SK-N-SH (cell line): Measurements from ENCODE around the gene SYNE1. TPM values are rescaled to one million over a fixed set of nuclear protein-coding genes. Genes with fewer than 3 reads are reported as not detected.

Experiments used
- CTCF ChIA-PET: fragments of 300-600, 350-600 bp; formaldehyde crosslinking; extraction: SDS; loops from one replicate; lab custom pipeline; 2021; lab: Yijun Ruan, JAX
- POLR2A ChIA-PET: fragments of 350-600 bp; sonication (Branson Sonifier 250); formaldehyde crosslinking; extraction: SDS; loops from one replicate; lab custom pipeline; 2020; ENCODE audit warnings: antibody characterized with exemption, inconsistent platforms; lab: Yijun Ruan, JAX
- DNase-seq: peaks from one replicate; pipeline ENCODE4 v3.0.0; 2012
- H2AFZ ChIP-seq: fragments of 200-600 bp; sonication (generic); 2 replicates; pipeline ENCODE4 v1.8.1; 2016; ENCODE audit warnings: antibody characterized with exemption, mild to moderate bottlenecking, low read depth
- H3F3A ChIP-seq: fragments of 200-600 bp; sonication (generic); replicated peaks from 2 replicates; pipeline ENCODE3; 2016; ENCODE audit warnings: antibody characterized with exemption, mild to moderate bottlenecking; ENCODE audit not compliant: insufficient read depth
- H3K27ac ChIP-seq, 2 experiments: fragments of 200-500 bp in 1 of 2; fragments of 200-600 bp in 1 of 2; sonication (Bioruptor generic) in 1 of 2; sonication (generic), shearing (Covaris generic) in 1 of 2; 2 replicates each; pipeline versions ENCODE4 v1.5.1 to v1.6.1; 2014 to 2016; ENCODE audit warnings: low read depth in 2 of 2, inconsistent platforms in 1 of 2, low read length in 1 of 2, mild to moderate bottlenecking in 1 of 2, mixed read lengths in 1 of 2
- H3K27me3 ChIP-seq: fragments of 200-600 bp; sonication (generic), shearing (Covaris generic); 2 replicates; pipeline ENCODE4 v1.6.1; 2016; ENCODE audit warnings: mixed run types; ENCODE audit not compliant: insufficient read depth
- H3K36me3 ChIP-seq, 2 experiments: fragments of 200-500 bp in 1 of 2; fragments of 200-600 bp in 1 of 2; sonication (Bioruptor generic) in 1 of 2; sonication (generic) in 1 of 2; replicated peaks in 1 of 2; 2 replicates each; pipeline versions ENCODE3 to v1.5.1; 2014 to 2016; ENCODE audit warnings: low read length in 1 of 2, mild to moderate bottlenecking in 1 of 2; ENCODE audit not compliant: insufficient read depth in 2 of 2, control insufficient read depth in 1 of 2
- H3K4me1 ChIP-seq, 2 experiments: fragments of 200-500 bp in 1 of 2; fragments of 200-600 bp in 1 of 2; sonication (Bioruptor generic) in 1 of 2; sonication (generic), shearing (Covaris generic) in 1 of 2; 2 replicates each; pipeline versions ENCODE4 v1.5.1 to v1.6.1; 2014 to 2016; ENCODE audit warnings: low read depth in 1 of 2, low read length in 1 of 2, mixed run types in 1 of 2; ENCODE audit not compliant: insufficient read depth in 2 of 2, control insufficient read depth in 1 of 2
- H3K4me2 ChIP-seq: fragments of 200-600 bp; sonication (generic), shearing (Covaris generic); 2 replicates; pipeline ENCODE4 v1.6.1; 2017; ENCODE audit warnings: mixed run types
- H3K4me3 ChIP-seq, 2 experiments: fragments of 200-500 bp in 1 of 2; fragments of 200-600 bp in 1 of 2; sonication (Bioruptor generic) in 1 of 2; sonication (generic), shearing (Covaris generic) in 1 of 2; 2 replicates each; pipeline versions ENCODE4 v1.5.1 to v1.8.1; 2014 to 2016; ENCODE audit warnings: low read depth in 2 of 2, inconsistent platforms in 1 of 2, low read length in 1 of 2, mild to moderate bottlenecking in 1 of 2, mixed read lengths in 1 of 2, moderate library complexity in 1 of 2
- H3K79me2 ChIP-seq: fragments of 200-600 bp; sonication (generic); 2 replicates; pipeline ENCODE4 v1.8.1; 2017; ENCODE audit warnings: mild to moderate bottlenecking; ENCODE audit not compliant: insufficient read depth
- H3K9ac ChIP-seq: fragments of 200-600 bp; sonication (generic); 2 replicates; pipeline ENCODE4 v1.6.1; 2017; ENCODE audit warnings: mixed run types
- H3K9me2 ChIP-seq: fragments of 200-600 bp; sonication (generic); 2 replicates; pipeline ENCODE4 v1.6.1; 2017; ENCODE audit warnings: mixed run types
- H3K9me3 ChIP-seq: fragments of 200-600 bp; sonication (generic); 2 replicates; pipeline ENCODE4 v1.6.1; 2017; ENCODE audit warnings: mixed run types, mild to moderate bottlenecking, moderate library complexity
- H4K20me1 ChIP-seq: fragments of 200-600 bp; sonication (generic); 2 replicates; pipeline ENCODE4 v1.6.1; 2017; ENCODE audit warnings: mild to moderate bottlenecking, mixed run types; ENCODE audit not compliant: insufficient read depth
- ELF1 ChIP-seq: IDR thresholded peaks from 2 replicates; pipeline ENCODE4 v1.4.0; 2012
- EP300 ChIP-seq, 2 experiments: IDR thresholded peaks; 2 replicates each; pipeline versions ENCODE4 v1.4.0 to v1.6.1; 2012; ENCODE audit warnings: borderline replicate concordance in 1 of 2, low read depth in 1 of 2, low read length in 1 of 2
- FOSL2 ChIP-seq: IDR thresholded peaks from 2 replicates; pipeline ENCODE4 v1.4.0; 2012; ENCODE audit warnings: low read depth, mild to moderate bottlenecking, moderate library complexity, borderline replicate concordance
- FOXJ3 ChIP-seq: sonication (generic); formaldehyde crosslinking; IDR thresholded peaks from 2 replicates; pipeline ENCODE4 v1.5.1; 2020; ENCODE audit warnings: mild to moderate bottlenecking, missing genetic modification reagents
- FOXM1 ChIP-seq: IDR thresholded peaks from 2 replicates; pipeline ENCODE4 v1.4.0; 2012; ENCODE audit warnings: low read depth, mild to moderate bottlenecking
- GABPA ChIP-seq: IDR thresholded peaks from 2 replicates; pipeline ENCODE4 v1.4.0; 2012; ENCODE audit warnings: low read depth, mild to moderate bottlenecking
- GATA2 ChIP-seq: sonication (generic); formaldehyde crosslinking; IDR thresholded peaks from 2 replicates; pipeline ENCODE4 v1.5.0; 2020; ENCODE audit warnings: mild to moderate bottlenecking, missing genetic modification reagents
- IRF3 ChIP-seq: fragments of 150-350 bp; IDR thresholded peaks from 2 replicates; pipeline ENCODE4 v1.6.1; 2016; ENCODE audit warnings: mild to moderate bottlenecking, low read depth, low read length
- JUND ChIP-seq: IDR thresholded peaks from 2 replicates; pipeline ENCODE4 v1.4.0; 2012
- MAX ChIP-seq: IDR thresholded peaks from 2 replicates; pipeline ENCODE4 v1.4.0; 2012; ENCODE audit warnings: low read depth
- RCOR1 ChIP-seq: fragments of 150-350 bp; IDR thresholded peaks from 2 replicates; pipeline ENCODE4 v1.6.1; 2017; ENCODE audit warnings: antibody characterized with exemption, low read length
- RFX5 ChIP-seq: IDR thresholded peaks from 2 replicates; pipeline ENCODE4 v1.6.1; 2012; ENCODE audit warnings: mild to moderate bottlenecking, improper control_type of control experiment, low read length
- RXRA ChIP-seq: IDR thresholded peaks from 2 replicates; pipeline ENCODE4 v1.4.0; 2012; ENCODE audit warnings: low read depth, mild to moderate bottlenecking, borderline replicate concordance
- SIN3A ChIP-seq: IDR thresholded peaks from 2 replicates; pipeline ENCODE4 v1.6.1; 2012; ENCODE audit warnings: low read depth, mild to moderate bottlenecking, low read length, moderate library complexity, borderline replicate concordance
- TCF12 ChIP-seq: IDR thresholded peaks from 2 replicates; pipeline ENCODE4 v1.4.0; 2012
- USF2 ChIP-seq: fragments of 150-350 bp; IDR thresholded peaks from 2 replicates; pipeline ENCODE4 v1.6.1; 2017; ENCODE audit warnings: antibody characterized with exemption, low read length, low read depth, borderline replicate concordance
- YY1 ChIP-seq: IDR thresholded peaks from 2 replicates; pipeline ENCODE4 v1.4.0; 2012; ENCODE audit warnings: low read depth, mild to moderate bottlenecking
- ZBTB33 ChIP-seq: IDR thresholded peaks from 2 replicates; pipeline ENCODE4 v1.4.0; 2012; ENCODE audit warnings: low read depth, borderline replicate concordance
- WGBS: methylation state at CpG from one replicate; pipeline ENCODE4 v1.1.6; 2017; ENCODE audit warnings: low lambda C conversion rate; 5-methylcytosine and 5-hydroxymethylcytosine counted together
- polyA plus RNA-seq, 3 experiments: library from polyadenylated mRNA; depleted of rRNA; stranded (reverse); fragments of >200 nt; gene quantifications; 2 replicates each; pipeline ENCODE4 v1.2.3, GENCODE V29; 2012
- TF ChIP-seq, protein P1 (sequence below): fragments of 200-600 bp; sonication (generic); IDR thresholded peaks from 2 replicates; pipeline ENCODE4 v1.6.1; 2017; ENCODE audit warnings: antibody characterized with exemption, mild to moderate bottlenecking, moderate library complexity

Gene SYNE1
- polyA plus RNA-seq, 1 of the 3 experiments (the other 2 are of a cell fraction), result 31.1 TPM

DNA sequence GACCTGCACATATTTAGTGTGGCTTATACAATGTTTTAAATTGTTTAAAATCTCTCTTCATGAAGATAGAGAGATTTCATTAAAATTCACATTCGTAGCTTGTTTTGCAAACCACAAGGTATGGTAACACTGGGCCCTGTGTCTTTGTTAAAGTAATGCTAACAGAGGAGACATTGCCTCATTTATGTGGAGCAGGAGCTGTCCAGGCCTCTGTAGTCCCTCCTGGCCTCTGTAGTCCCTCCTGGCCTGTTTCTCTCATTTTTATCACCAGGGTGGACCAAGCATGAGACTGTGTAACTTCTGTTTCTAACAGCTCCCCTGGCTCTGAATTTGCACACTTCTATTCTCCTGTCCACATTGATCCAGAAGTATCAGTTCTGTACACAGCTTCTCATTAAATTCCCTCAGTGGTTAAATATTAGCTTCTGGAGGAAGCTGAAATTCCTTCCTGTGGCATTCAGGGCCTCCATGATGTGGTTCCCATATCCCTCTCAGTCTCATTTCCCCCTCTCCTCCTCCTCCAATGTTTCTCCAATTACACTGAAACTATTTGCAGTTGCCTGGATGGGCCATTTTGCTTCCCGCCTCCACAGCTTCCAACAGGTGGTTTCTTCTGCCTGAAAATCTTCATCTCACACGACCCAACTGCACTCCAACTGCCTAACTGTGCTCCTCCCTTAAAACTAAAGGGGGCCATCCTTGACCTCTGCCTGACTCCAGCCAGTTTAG lies 340.4 kb downstream of the SYNE1 start:
- WGBS, result 74% methylated on average over 3 of the region's 3 CpGs
- Histone ChIP-seq H3K4me2 (no peak overlapping the region), H3K27me3 (no peaks in the 10 kb centered on the region), H2AFZ (no peak overlapping the region), H3K36me3 (peaks cover 56 to 61% of the 10 kb centered on the region in 2 experiments), H3K4me3 (no peak overlapping the region), H3K9me3 (peaks cover 6% of the 10 kb centered on the region; the same call in 1 of the 2 replicates), H4K20me1 (no peaks in the 10 kb centered on the region), H3K9me2 (no peaks in the 10 kb centered on the region), H3K27ac (no peak overlapping the region), H3K9ac (no peak overlapping the region), H3K4me1 (peaks cover 3 to 14% of the 10 kb centered on the region in 2 experiments; a peak in 3 of 4 replicates), H3F3A (peaks cover 18% of the 10 kb centered on the region), H3K79me2 (peaks cover 15% of the 10 kb centered on the region)
- ChIA-PET POLR2A (no interaction called here), CTCF (interaction anchor here (1.4 to 3.3 kb wide), 2 partner anchors 42 to 346 kb away, joined by 5 to 12 read pairs; no protein-coding TSS in a partner anchor)
- DNase-seq, result no peak
- TF ChIP-seq EP300 (IDR thresholded peaks at IDR 0.05; ENCODE audit: borderline replicate concordance in 1 of 2, low read depth in 1 of 2, low read length in 1 of 2), result no peak
- no peak for TF ChIP-seq ZBTB33
- TF ChIP-seq JUND, result no peak
- TF ChIP-seq FOXM1, result no peak

DNA sequence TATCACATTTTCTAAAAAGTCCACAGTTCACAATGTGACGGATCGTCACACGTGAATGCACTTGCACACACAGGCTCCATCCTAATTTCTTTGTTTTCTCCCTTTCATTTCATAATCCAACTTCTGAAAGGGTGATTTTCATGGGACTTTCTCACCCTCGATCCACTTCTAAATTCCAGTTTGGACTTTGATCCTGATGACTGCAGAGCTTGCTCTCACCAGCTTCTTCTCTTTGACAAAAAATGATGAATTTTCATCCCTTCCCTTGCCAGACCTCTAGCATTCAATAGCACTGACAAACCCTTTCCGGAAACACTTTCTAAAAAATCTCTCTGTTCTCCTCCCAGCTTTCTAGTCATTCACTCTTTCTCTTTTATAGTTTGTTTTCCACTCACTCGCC lies 341.2 kb downstream of the SYNE1 start:
- H3K4me3 ChIP-seq, result no peak overlapping the region
- ChIA-PET CTCF (interaction anchor here (1.4 to 3.3 kb wide), 2 partner anchors 43 to 347 kb away, joined by 5 to 12 read pairs; no protein-coding TSS in a partner anchor), POLR2A (no interaction called here)
- no peak overlapping the region for H2AFZ ChIP-seq
- no peak overlapping the region for H3K4me2 ChIP-seq
- H3K9me3 ChIP-seq, result peaks cover 6% of the 10 kb centered on the region; the same call in 1 of the 2 replicates
- H3K9ac ChIP-seq, result no peak overlapping the region
- H3K36me3 ChIP-seq, result peaks cover 62 to 67% of the 10 kb centered on the region in 2 experiments
- H4K20me1 ChIP-seq, result no peaks in the 10 kb centered on the region
- no peaks in the 10 kb centered on the region for H3K27me3 ChIP-seq
- H3F3A ChIP-seq, result peaks cover 11% of the 10 kb centered on the region
- peaks cover 0 to 14% of the 10 kb centered on the region in 2 experiments; a peak in 2 of 4 replicates for H3K4me1 ChIP-seq
- H3K9me2 ChIP-seq, result no peaks in the 10 kb centered on the region
- H3K79me2 ChIP-seq, result peaks cover 12% of the 10 kb centered on the region
- DNase-seq, result no peak
- 97% methylated on average over 6 of the region's 6 CpGs for WGBS
- no peak overlapping the region for H3K27ac ChIP-seq
- TF ChIP-seq YY1, result no peak
- TF ChIP-seq IRF3, result no peak
- no peak for TF ChIP-seq RXRA
- no peak for TF ChIP-seq RFX5
- no peak for TF ChIP-seq RCOR1
- TF ChIP-seq FOXJ3 (CRISPR knock-in tag), result no peak
- TF ChIP-seq GATA2 (CRISPR knock-in tag), result no peak
- no peak for TF ChIP-seq USF2
- TF ChIP-seq GABPA, result no peak
- TF ChIP-seq MAX, result no peak
- no peak for TF ChIP-seq JUND
- TF ChIP-seq TCF12, result no peak
- TF ChIP-seq FOSL2, result no peak
- TF ChIP-seq, protein P1, sequence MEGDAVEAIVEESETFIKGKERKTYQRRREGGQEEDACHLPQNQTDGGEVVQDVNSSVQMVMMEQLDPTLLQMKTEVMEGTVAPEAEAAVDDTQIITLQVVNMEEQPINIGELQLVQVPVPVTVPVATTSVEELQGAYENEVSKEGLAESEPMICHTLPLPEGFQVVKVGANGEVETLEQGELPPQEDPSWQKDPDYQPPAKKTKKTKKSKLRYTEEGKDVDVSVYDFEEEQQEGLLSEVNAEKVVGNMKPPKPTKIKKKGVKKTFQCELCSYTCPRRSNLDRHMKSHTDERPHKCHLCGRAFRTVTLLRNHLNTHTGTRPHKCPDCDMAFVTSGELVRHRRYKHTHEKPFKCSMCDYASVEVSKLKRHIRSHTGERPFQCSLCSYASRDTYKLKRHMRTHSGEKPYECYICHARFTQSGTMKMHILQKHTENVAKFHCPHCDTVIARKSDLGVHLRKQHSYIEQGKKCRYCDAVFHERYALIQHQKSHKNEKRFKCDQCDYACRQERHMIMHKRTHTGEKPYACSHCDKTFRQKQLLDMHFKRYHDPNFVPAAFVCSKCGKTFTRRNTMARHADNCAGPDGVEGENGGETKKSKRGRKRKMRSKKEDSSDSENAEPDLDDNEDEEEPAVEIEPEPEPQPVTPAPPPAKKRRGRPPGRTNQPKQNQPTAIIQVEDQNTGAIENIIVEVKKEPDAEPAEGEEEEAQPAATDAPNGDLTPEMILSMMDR, result no peak
- no peak for TF ChIP-seq ZBTB33
- no peak for TF ChIP-seq ELF1
- TF ChIP-seq SIN3A, result no peak
